PC-9 (cell line): ENCODE measurements around the gene KRT31.

ENCODE experiments used
- EZH2 ChIP-seq: fragments of 200-600 bp; sonication (generic); IDR thresholded peaks from 2 replicates; pipeline ENCODE4 v1.8.0; 2017; ENCODE audit warnings: antibody characterized with exemption, low read depth
- TF ChIP-seq, protein P1 (sequence below): fragments of 200-600 bp; sonication (generic); conservative IDR thresholded peaks from 2 replicates; pipeline ENCODE4 v1.6.1; 2017; ENCODE audit warnings: mixed run types, antibody characterized with exemption, mild to moderate bottlenecking, moderate library complexity

DNA sequence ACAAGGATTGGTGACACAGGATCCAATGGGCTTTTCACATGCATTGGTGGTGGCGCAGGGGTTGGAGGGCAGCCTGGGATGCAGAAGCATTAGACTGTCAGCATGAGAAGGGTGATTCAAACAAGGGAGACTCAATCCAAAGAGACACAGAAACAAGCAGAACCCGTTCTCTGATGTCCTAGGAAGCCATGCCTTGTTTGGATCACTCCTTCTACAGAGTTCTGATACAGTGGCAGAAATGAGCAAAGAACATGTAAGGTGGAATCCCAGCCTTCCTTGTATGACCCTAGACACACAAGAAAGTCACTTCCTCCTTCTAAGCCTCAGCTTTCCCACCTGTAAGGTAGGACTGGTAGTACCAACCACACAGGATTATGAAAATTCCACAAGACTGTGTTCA is 33.5 kb downstream of the KRT31 start:
- TF ChIP-seq, protein P1, sequence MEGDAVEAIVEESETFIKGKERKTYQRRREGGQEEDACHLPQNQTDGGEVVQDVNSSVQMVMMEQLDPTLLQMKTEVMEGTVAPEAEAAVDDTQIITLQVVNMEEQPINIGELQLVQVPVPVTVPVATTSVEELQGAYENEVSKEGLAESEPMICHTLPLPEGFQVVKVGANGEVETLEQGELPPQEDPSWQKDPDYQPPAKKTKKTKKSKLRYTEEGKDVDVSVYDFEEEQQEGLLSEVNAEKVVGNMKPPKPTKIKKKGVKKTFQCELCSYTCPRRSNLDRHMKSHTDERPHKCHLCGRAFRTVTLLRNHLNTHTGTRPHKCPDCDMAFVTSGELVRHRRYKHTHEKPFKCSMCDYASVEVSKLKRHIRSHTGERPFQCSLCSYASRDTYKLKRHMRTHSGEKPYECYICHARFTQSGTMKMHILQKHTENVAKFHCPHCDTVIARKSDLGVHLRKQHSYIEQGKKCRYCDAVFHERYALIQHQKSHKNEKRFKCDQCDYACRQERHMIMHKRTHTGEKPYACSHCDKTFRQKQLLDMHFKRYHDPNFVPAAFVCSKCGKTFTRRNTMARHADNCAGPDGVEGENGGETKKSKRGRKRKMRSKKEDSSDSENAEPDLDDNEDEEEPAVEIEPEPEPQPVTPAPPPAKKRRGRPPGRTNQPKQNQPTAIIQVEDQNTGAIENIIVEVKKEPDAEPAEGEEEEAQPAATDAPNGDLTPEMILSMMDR, result no peak
- no peak for TF ChIP-seq EZH2
